Endometrial microvascular endothelial cells (primary cell): ENCODE measurements around the gene MPHOSPH9. TPM values are rescaled to one million over a fixed set of nuclear protein-coding genes. Genes with fewer than 3 reads are reported as not detected.

Experiments
- in situ Hi-C: cut with HindIII; loops from 2 replicates; pipeline ENCODE4 v1.10.0; 2017; ENCODE audit warnings: low sequenced_read_pairs, low pct_unique_long_range_greater_than_20kb; ENCODE audit errors: inconsistent ontology term
- total RNA-seq: library from RNA; depleted of rRNA; stranded (reverse); fragments of >200 nt; gene quantifications from one replicate; pipeline ENCODE4 v1.2.3, GENCODE V29; 2015; ENCODE audit errors: inconsistent ontology term

Gene MPHOSPH9
- total RNA-seq, 1 donor from 2014 or later = 49.4 TPM

DNA sequence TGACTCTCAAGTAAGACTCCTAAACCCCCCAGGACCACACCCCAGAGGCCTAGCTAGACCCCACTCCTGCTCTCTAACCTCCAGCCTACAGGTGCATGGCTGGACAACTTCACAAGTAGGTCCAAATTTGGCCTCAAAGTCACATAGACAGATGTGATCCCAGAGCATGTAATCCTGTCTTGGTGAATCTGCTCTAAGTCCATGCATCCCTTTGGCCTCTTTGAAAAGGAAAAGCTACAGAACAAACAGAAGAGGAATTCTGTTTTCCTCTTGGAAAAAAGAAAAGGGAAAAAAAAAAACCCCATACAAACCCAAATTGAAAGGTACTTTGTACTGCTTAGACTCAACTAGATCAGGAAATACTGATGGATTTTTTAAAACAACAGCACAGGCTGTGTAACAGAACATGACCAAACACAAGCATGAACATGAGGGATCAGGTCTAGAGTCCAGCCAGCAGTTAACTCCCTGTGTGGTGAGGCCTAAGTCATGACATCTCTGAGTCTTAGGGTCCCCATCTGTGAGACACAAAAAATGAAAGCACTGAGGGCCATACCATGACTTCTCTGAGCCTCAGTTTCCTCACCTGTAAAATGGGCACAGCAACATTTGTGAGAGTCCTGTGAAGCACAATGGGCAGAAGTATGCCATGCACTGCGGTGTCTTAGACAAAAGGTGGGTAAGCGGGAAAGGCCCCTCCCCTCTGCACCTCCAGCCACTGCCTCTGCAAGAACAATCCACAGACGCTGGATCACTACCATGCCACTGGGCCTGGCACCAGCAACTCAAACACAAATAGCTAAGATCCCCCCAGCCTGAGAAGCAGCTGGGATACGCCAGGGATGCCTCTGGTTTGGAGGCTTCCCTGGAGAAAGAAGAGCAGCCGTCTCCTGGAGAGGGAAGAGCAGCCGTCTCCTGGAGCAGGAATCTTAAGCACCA, 92.0 kb downstream of the MPHOSPH9 start:
- in situ Hi-C loops = no loop called here

DNA sequence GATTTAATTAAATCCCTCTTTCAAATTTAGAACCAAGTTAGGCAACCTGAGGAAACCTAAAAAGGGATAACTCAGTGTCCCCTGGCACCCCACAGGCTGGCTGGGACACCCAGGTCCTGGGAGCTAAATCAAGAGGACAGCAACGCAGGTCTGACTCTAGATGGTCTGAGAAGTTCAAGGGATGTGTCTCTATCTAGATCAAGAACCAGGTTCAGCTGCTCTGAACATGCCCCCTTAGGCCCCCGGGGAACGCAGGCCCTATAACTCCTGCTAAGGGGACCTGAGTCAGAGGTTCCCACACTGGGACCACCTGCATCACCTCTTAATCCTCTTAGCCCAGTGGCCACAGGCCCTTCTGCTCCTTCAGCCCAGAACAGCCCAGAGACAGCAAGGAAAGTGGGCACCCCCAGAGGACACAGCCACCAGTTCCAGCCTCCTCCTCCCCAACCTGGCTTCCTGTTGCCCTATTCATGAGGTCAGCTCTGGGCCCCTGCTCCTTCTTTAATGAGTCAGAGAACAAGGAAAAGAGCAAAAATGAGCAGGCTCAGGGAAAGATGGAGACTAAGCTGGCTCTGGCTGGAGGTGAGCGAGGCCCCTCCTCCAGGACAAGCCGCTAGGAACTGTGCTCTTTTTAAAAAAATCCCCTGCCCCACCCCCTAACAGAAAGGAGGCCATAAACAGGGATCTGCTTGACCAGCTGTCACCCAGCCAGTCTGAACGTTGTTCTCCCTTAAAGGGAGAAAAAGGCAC, 92.8 kb downstream of the MPHOSPH9 start:
- in situ Hi-C loops = no loop called here

DNA sequence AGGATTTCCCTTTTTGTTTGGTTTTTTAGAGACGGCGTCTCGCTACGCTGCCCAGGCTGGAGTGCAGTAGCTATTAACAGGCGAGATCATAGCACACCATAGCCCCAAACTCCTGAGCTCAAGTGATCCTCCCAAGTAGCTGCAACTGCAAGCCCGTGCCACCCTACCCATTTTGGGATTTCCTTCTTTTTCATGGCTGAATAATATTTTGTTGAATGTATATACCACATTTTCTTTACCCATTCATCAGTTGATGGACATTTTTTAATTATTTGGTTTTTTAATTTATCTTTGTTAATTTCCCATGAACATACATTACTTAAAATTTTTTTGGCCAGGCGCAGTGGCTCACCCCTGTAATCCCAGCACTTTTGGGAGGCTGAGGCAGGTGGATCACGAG, 97.3 kb downstream of the MPHOSPH9 start:
- in situ Hi-C loops = no loop called here

DNA sequence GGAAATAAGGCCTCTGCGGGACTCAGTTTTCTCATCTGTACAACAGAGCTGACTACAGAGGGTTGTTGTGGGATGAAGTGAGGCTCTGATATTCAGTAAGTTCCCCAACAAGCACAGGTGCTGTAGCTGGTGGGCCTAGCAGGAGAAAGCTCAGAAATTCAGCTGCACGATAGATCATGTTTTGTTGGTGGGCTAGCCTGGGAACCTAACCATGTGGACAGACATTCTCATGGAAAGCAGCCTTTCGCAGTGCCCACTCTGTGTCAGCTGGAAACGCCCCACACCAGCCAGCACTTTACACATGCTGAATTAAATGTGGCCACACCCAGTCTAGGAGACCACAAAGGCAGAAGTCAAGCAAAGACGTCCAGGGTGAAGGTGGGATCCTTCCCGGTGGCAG, 98.1 kb downstream of the MPHOSPH9 start:
- in situ Hi-C loops = no loop called here

DNA sequence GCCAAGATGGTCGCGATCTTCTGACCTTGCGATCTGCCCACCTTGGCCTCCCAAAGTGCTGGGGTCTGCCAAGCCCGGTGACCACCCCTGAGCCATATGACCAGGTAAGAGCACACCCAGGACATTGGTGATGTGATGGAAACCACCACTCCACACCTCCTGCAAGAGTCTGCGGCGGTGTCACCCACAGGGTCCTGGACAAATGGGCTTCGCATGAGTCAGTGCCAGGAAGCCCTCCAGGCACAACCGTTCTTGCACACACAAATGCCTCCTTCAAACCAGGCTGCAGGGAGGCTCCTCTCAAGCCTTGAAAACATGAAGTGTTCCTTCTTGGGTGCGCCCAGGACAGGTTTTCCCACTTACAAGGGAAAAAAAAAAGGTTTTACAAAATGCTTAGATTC, 98.7 kb downstream of the MPHOSPH9 start:
- in situ Hi-C loops = no loop called here

DNA sequence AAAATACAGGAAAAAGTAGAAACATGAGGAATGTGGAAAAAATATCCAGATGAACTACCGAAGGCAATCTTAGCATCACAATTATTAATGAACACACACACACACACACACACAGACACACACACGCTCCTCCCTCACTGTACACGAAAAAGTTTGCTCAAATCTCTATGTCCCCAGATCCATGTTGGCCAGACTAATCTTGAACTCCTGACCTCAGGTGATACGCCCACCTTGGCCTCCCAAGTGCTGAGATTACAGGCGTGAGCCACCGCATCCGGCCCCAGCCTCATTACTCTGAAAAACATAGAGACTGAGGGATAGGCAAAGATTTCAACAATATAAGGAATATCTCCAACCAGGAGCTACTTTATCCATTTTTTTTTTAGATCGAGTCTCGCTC, 99.2 kb downstream of the MPHOSPH9 start:
- in situ Hi-C loops = no loop called here

DNA sequence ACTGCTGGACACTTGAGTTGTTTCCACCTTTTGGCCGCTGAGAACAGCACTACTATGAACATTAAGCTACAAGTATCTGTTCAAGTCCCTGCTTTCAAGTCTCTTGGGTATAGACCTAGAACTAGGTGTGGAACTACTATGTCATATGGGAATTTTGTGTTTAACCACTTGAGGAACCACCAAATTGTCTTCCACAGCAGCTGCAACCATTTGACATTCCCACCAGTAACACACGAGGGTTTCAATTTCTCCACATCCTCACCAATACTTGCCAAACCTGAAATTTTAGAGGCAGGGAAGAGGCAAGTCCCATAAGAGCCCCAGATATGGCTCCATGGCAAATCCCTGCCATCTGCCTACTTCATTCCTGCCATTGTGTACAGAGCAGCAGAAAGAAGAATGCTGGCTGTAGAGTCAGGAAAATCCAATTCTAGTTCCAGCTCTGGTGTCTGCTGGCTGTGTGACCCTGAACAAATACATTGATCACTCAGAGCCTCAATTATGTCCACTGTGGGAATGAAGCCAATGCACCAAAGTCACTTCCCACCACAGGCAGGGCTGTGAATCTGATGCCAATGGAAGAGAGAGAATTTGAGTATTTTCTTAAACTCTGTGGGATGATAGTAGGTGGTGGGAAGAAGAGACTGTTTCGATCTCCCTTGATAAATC, 99.9 kb downstream of the MPHOSPH9 start:
- in situ Hi-C loops = no loop called here

DNA sequence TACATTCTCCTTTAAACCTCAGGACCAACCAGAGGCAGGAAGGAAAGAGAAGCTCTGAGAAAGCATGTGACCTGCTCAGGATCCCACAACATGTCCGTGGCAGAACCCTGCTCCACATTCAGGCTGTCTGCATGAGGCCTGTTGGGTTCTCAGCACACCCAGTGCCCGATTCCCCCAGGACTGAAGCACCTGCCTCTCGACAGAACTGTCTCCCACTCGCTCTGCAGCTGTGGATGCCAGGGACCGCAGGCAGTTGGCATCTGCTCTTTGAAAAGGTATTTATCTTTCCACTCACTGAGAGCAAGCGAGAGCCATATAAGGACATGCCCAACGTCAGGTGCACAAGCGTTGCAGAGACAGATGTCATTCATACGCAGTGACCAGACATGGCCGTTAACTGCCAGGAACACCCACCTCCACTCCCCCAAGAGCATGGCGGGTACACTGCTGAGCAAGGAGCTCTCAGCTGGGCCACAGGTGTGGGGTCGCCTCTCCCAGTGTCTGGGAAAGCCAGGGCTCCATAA, 101.0 kb downstream of the MPHOSPH9 start:
- in situ Hi-C loops = no loop called here

DNA sequence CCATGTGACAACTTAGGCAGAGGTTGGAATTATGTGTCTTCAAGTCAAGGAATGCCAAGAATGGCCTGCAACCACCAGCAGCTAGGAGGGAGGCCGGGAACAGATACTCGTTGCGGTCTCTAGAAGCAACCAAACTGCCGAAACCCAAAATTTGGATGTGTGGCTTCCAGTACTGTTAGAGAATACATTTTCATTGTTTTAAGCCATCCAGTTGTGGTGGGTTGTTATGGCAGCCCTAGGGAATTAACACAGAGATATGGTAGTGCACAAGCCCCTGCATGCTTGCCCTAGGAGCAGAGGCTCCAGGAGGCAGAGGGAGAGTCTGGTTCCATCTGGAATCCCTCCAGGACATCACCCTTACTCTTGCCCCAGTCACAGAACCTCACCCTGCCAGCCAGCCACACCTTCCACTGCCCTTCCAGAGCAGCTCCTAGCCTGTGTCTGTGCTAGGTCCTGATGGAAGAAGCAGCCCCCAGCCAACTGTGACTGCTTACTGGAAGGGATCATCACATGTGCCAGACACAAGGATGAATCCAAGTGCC, 101.6 kb downstream of the MPHOSPH9 start:
- in situ Hi-C loops = no loop called here

DNA sequence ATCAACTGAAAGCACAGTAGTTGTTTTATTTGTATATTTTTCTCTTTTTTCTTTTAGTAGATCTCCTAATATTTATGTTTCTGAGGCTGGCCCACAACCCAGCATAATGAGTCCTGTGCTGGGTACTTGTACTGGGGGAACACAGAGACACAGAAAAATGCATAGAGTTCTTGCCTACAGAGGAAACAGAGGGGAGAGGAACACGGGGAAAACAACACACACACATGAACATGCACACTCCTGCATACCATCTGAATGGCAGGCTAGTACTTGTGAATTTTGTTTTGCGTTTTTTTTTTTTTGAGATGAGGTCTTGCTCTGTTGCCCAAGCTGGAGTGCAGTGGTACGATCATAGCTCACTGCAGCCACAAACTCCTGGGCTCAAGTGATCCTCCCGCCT, 103.3 kb downstream of the MPHOSPH9 start:
- in situ Hi-C loops = no loop called here

DNA sequence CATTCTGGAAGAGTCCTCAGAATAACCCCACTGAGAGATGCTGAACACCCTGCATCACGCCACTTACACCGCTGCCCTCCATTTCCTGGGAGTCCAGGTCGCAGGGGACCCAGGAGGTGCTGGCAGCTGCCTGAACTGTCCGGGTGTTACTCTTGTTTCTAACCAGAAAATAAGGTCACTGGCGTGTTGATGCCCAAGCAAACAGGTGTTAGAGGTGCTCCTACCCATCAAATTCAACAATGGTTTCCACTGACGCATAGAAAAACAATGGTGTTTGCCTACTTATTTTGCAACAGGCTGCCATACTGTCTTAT, 105.8 kb downstream of the MPHOSPH9 start:
- in situ Hi-C loops = no loop called here

DNA sequence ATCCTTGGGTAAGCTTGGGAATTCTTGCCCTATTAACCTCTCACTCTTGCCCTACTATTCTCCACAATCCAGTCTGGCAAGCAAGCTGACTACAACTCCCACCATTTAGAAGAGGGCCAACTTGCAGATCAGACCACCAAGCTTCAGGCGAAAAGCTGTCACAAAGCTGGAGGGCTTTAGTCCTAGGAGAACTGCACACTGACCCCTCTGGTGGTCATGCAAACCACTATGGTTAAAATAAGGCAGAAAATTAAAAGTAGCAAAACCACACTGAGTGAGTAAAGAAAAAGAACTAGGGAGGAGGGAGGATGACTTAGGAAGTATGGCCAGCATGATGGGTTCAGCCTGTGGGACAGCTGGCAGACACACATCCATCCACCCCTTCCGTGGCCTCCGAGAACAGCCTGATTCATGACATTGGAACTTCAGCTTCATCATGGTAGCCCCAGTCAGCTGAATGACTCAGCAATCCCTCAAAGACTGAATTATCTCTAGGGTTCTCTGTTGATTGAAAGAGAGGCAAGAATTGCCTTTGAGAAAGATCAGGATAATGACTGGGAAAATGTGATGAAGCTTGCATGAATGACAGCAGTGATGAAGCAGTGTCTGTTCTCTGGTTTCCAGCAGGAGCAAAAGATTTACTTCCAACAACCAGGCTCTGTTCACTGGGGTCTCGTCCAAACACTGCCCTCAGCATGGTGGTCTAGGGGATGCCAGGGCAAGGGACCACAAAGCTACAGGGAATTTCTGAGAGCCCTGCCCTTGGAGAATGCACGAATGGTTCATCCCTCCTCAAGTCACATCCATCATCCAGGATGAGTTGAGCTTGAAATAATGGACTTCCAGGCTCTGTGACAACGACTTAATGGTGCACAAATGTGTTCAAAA, 106.4 kb downstream of the MPHOSPH9 start:
- in situ Hi-C loops = no loop called here

DNA sequence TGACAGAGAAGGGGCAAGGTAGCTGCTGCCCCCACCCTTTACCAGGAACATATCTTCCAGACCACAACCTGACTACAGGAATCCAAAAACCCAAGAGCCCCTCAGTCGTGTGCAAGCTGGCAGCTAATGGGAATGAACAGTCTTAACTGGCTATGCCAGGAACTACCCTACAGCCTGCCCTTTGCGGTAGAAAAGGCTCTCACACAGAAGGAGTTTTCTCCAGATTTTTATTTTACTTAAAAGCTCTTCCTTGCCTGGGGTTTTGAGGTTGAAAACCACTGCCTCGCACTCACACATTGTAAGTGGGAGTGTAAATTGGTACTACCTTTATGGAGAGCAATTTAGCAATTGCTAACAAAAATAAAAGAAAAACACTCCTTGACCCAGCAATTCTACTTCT, 110.3 kb downstream of the MPHOSPH9 start:
- in situ Hi-C loops = no loop called here

DNA sequence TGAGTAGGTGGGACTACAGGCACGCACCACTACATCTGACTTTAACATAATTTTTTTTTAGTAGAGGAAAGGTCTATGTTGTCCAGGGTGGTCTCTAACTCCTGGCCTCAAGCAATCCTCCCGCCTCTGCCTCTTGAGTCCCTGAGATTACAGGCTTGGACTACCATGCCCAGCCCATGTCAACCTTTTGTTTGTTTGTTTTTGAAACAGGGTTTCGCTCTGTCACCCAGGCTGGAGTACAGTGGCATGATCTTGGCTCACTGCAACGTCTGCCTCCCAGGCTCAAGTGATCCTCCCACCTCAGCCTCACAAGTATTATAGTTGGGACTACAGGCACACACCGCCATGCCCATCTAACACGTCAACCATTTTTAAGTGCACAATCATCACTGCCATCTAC, 111.3 kb downstream of the MPHOSPH9 start:
- in situ Hi-C loops = no loop called here

DNA sequence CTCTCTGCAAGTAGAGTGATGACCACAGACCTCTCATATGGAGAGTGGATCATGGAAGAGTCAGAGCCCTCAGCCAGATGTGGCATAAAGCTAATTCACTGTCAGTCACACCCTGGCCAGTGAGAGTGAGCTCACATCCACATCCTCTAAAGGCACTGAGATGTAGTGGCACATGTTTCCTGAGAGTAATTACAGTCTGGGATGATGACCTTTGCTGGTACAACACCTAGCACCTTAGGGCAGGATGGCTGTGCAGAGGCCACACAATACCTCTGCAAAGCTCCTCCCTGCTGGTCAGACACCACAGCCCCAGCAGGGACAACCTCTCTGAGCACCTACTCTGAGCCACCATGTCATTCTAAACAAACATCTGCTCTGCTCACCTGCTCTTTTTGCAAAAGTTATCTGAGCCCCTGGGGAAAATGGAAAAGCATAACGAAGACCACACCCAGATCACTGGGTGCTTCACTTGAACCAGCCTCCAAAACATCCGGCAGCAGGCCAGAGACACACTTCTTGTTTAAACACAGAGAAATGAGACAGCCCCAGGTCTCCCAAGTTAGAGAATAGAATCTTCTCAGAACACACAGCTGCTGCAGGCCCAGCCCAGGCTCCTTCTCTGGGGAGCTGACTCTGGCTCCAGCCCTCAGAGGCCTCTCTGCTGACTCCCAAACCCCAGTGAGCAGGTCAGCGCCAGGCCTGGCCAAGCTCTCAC, 112.3 kb downstream of the MPHOSPH9 start:
- in situ Hi-C loops = no loop called here

DNA sequence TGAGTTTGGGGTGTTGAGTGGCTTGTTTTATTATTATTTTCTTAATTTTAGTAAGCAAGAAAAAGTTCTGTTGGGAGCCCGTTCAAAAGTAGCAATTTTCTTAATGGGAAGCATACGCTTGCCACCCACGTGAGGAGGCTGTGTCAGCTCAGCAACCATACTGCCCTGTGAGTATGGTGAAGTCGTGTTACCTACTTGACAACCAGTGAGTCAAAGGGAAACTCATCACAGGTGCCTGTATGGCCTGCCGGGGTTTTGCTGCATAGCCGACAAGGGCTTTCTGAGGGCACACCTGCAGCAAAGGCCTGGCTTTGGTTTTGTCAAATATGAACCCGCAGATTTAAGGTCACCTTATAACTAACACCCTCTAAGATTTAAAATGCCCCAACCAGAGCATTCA, 113.1 kb downstream of the MPHOSPH9 start:
- in situ Hi-C loops = no loop called here

DNA sequence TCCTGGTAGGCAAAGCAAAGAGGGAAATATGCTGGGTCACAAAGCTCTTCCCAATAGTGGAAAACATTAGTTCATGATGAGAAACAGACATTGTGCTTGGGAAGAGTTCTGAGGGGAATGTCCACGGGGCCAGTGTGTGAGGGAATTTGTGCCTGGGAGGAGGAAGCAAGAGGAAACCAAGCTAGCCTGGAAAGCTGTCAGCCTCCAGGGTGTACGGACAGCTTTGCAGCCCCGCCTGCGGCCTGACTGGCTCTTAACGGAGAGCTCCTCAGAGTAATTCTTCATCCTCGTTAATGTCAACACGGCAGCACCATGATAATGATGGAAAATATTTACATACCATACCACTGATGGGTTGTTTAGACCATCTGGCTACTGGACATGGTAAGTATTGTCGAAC, 114.4 kb downstream of the MPHOSPH9 start:
- in situ Hi-C loops = no loop called here
